ENCODE data around the gene FGF5.

DNA sequence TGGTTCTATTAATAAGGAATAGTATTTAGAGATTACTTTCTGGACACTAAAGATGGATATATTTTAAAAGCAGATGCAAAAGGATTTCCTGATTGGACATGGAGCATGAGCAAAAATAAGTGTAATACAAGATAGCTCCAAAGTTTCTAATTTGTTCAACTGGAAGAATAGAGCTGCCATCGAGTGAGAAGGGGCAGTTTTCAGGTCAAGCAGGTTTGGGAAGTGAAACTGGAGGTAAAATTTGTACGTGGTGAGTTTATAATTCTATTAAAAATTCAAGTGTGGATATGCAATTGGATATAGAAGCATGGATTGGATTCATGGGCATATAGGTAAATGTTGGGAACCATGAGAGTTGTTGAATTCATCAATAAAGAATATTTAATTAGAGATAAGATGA lies 37.3 kb upstream of the FGF5 start:
- TF ChIP-seq, protein P1, sequence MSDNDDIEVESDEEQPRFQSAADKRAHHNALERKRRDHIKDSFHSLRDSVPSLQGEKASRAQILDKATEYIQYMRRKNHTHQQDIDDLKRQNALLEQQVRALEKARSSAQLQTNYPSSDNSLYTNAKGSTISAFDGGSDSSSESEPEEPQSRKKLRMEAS (IDR thresholded peaks at IDR 0.05; ENCODE audit: low read depth, low read length), result no peak
- TF ChIP-seq CTCF (IDR thresholded peaks at IDR 0.05; ENCODE audit: low read depth, low read length), result no peak
- TF ChIP-seq POLR2A (IDR thresholded peaks at IDR 0.05; ENCODE audit: extremely low read depth, insufficient read length), result no peak
